ENCODE results near the gene APOL6.

Gene APOL6

GRCh38 chr22:35648066-35649025, at the start of gene APOL6:
Gene APOL6 (plus strand): TSS chr22:35648446. CDS start chr22:35656426, 7,980 bp downstream.
- FAIRE-seq (peak; percentile 97), DNase-seq (ENCODE audit: insufficient read length, low spot score) (peak; percentile 48)

- DNase-seq (ENCODE audit: insufficient read length, low spot score), result no peak
- FAIRE-seq, result no peak
Measured at GRCh38 chr22:35599364-35599763, 48.9 kb upstream of the APOL6 start.

DNA sequence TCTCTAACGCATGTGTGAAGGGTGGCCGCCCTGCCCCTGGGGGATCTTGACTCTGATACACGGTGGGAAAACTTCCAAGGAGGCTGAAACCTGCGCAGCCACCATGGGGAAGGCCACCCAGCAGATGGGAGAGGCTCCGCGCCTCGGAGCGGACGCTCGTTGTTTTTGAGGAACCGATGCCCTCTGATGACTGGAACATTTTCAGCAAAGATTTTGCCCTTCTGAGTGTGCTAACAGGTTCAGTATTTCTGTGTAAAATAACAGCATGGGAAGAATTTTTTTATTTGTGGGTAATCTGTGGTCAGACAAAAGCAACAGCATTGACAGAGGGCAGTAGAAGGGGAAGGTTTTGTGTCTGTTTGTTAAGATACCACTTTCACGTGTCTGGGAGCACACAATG, 47.8 kb upstream of the APOL6 start:
- no peak for FAIRE-seq
- DNase-seq (ENCODE audit: insufficient read length, low spot score), result no peak

DNA sequence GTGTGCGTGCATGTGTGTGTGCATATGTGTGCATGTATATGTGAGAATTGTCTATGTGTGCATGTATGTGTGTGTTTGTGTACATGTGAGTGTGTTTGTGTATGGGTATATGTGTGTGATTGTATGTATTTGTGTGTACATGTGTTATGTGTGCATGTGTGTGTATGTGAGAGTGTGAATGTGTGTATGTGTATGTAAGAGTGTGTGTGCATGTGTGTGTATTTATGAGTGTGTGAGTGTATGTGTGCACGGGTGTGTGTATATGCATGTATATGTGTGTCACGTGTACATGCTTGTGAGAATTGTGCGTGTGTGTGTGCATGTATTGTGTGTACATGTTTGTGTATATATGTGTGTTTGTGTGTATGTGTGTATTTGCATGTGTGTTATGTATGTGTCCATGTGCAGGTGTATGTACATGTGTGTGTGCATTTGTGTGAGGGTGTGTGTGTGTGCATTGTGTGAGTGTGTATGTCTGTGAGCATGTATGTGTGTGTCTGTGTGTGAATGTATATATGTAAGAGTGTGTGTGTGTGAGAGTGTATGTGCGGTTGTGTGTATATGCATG, 47.1 kb upstream of the APOL6 start:
- FAIRE-seq (no peak), DNase-seq (ENCODE audit: insufficient read length, low spot score) (no peak)

GRCh38 chr22:35601743-35602615, 46.3 kb upstream of the APOL6 start:
- FAIRE-seq (no peak), DNase-seq (ENCODE audit: insufficient read length, low spot score) (no peak)

DNA sequence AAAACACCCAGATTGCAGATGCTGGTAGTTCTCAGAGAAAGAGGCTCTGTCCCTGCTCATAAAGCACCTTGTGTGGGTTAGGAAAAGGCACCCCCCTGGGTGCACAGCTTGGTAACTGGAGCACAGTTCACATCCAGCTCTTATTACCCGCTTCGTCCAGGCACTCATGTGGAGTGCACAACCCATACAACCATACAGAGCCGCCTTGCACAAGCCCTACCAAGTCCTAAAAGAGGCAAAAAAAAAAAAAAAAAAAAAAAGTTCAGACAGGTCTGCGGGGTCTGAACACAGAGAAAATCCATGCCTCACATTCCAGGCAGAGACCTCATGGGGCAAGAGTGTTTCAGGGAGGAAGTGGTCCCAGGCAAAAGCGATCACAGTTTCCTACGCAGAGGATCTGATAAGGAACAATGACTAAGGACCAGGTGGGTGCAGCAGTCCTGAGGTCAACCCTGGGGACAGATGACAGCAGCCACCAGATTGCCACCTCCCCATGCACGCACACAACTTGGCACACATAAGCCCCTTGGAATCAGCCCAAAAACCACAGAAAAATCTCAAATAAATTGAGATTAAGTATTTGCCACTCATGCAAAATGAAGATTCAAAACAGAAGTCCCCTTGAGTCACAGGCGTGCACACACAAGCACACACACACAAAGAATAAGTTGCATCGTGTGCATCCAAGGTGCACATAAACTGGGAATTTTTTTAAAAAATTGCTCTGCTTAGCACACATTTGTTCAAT, 43.5 kb upstream of the APOL6 start:
- FAIRE-seq (no peak), DNase-seq (ENCODE audit: insufficient read length, low spot score) (no peak)

DNA sequence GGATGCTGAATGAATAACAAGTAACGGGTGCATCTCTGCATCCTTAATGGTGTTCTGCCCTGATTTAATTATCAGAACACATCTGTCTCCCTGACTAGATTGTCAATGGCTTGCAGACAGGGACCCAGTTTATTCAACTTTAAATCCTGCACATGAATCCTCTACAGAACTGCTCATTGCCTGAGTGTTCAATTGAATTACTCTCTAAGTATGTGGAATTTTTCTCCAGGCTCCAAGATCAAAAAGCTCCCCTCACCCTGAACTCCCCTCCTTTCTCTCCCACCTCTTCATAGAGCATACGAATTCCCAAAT, 42.9 kb upstream of the APOL6 start:
- no peak for FAIRE-seq
- no peak for DNase-seq (ENCODE audit: insufficient read length, low spot score)

- DNase-seq (ENCODE audit: insufficient read length, low spot score) (no peak), FAIRE-seq (no peak)
Measured at GRCh38 chr22:35605851-35606481, 42.3 kb upstream of the APOL6 start.

DNA sequence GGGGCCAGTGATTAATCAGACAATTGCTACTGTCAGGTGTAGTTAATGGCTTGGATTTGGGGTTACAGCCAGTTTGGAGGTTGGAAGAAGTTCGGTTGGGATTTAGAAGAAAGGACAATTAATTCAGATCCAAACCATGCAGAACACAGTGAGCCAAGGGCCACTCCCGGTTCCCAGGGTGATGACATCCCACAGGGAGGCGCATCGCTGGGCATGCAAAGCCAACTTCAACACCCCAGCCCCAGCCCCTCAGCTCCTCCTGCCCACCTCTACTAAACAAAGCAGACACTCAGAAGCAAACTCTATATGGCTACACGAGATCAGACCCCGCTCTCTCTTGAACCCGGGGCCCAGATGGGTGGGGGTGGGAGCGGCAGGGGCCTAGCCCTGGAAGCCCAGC, 41.3 kb upstream of the APOL6 start:
- FAIRE-seq, result no peak

GRCh38 chr22:35608088-35608487, 40.2 kb upstream of the APOL6 start:
- DNase-seq (ENCODE audit: insufficient read length, low spot score), result no peak
- FAIRE-seq, result no peak

More for the DNA sequence above, 41.3 kb upstream of the APOL6 start:
- no peak for DNase-seq (ENCODE audit: insufficient read length, low spot score)

DNA sequence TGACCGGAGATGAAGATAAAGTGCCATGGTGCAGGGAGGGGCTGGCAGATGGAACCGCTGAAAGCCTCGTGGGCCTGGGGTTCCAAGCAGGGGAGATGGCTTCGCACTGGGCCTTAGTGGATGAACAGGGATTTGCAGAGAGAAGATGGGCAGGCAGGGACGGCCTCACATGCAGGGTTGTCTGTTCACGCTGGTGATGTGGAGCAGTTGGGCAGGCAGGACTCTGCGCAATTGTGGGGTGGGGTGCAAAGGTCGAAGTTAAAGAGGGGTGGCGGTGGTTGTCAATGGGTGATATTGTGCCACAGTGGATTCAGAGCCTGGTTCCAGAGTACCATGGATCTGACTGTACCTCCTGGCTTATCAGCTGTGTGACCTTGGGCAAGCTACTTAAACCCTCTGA, 39.0 kb upstream of the APOL6 start:
- FAIRE-seq (no peak), DNase-seq (ENCODE audit: insufficient read length, low spot score) (no peak)

- DNase-seq (ENCODE audit: insufficient read length, low spot score) (no peak), FAIRE-seq (no peak)
Measured at GRCh38 chr22:35609761-35610160, 38.5 kb upstream of the APOL6 start.

DNA sequence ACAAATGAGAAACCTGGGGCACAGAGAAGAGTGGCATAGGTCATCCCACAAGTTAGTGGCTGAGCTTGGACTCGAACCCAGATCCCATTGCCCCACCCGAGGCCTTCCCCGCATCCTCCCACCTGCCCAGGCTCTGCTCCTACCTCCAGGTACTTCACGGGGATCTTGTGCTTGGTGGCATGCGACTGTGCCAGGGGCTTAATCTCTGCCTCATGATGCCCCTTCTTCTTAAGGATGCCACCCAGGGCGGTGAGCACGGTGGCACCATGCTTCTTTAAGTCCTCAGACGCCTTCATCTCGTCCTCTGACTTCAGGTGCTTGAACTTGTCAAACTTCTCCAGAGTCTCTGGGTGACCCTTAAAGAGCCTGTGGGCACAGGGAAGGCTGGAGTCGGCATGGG, 37.5 kb upstream of the APOL6 start:
- no peak for DNase-seq (ENCODE audit: insufficient read length, low spot score)
- FAIRE-seq, result no peak

GRCh38 chr22:35611200-35611890, 36.9 kb upstream of the APOL6 start:
- FAIRE-seq, result no peak
- DNase-seq (ENCODE audit: insufficient read length, low spot score), result no peak

DNA sequence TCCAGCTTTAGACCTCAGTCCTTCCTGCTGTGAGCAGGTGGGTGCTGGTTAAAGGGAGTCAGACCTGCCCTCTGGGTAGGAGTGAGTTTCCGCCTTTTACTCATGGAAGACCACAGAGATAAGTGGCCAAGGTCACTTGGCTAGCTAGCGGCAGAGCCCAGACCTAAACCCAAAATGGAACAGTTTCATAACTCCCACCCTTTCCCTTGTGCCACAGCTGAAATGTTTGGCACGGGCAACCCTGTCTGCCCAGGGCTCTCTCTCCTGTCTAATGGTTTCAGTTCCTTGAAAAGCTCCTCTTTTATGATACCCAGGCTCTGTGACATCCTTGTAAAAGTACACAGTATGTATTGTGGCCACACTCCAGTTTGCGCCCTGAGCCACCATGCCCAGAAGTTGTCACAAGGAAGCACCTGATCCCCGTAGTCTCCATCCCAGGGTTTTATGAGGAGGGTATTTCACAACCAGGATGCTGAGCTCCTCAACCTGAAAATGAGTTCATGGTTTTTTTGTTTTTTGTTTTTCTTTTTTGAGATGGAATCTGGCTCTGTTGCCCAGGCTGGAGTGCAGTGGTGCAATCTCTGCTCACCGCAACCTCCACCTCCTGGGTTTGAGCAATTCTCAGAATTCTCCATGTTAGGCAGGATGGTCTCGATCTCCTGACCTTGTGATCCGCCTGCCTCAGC, 36.2 kb upstream of the APOL6 start:
- DNase-seq (ENCODE audit: insufficient read length, low spot score), result no peak

DNA sequence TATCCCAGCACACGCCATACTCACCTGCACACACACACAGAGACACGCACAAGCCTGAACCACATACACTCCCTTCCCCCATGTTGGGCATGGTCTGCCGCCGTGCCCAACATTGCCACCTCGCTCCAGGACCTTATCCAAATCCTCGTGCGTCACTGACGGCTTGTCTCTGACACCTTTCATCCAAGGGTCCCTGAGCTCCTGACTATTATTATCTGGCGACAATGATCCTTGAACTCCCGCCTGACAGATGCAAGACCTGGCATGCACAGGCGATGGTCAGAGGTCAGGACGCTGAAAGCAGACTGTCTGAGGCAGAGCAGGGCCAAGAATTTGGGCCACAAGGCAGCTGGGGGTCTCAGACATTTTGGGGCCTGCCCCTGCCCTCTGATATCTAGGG, 35.3 kb upstream of the APOL6 start:
- DNase-seq (ENCODE audit: insufficient read length, low spot score), result no peak
- FAIRE-seq, result no peak

More for the DNA sequence above, 36.2 kb upstream of the APOL6 start:
- FAIRE-seq, result no peak

DNA sequence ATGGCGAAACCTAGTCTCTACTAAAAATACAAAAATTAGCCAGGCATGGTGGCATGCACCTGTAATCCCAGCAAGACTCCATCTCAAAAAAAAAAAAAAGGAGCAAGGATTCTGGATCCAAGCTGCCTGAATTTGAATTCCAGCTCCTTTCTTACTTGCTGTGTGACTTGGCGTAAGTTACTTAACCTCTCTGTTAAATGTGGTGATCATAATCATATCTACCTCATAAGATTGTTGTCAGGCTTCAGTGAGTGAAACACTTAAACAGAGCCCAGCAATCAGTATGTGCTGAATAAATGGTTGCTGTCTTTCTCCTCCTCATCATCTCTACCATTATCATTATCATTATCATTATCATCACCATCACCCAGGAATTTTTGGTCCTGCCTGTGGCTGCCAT, 33.8 kb upstream of the APOL6 start:
- no peak for DNase-seq (ENCODE audit: insufficient read length, low spot score)
- FAIRE-seq, result no peak

DNA sequence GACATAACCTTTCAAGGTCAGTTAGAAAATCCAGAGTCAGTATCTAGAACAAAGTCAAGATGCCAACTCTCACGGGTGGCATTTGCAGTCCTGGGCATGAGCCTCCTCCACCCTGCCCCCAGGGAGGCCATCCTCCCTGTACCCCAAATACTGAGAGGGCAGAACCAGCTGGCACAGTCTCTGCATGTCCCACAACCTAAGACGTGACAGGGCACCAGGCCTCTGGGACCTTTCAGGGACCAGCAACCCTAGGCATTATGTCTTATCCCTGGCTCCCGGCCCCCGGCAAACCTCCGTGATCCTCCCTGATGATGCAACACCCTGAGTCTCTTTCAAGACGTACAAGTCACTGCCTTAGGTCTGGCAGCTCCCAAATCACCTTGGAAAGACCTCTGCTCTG, 33.1 kb upstream of the APOL6 start:
- FAIRE-seq (no peak), DNase-seq (ENCODE audit: insufficient read length, low spot score) (no peak)

GRCh38 chr22:35616043-35616442, 32.2 kb upstream of the APOL6 start:
- DNase-seq (ENCODE audit: insufficient read length, low spot score), result no peak

More at GRCh38 chr22:35616043-35616442, 32.2 kb upstream of the APOL6 start:
- no peak for FAIRE-seq

Measured in GM19239 (cell line).